Osteocyte (in vitro differentiated cells): ENCODE data around the gene ANKRD34A. TPM values are rescaled to one million over a fixed set of nuclear protein-coding genes. Genes with fewer than 3 reads are reported as not detected.

ENCODE experiments used
- DNase-seq: peaks from one replicate; pipeline ENCODE4 v3.0.0; 2021; ENCODE audit warnings: mixed read lengths; ENCODE audit not compliant: unreplicated experiment; ENCODE audit errors: extremely low spot score
- H3K27ac Mint-ChIP-seq: one replicate; pipeline ENCODE4 v1.8.0; 2021; ENCODE audit warnings: mild to moderate bottlenecking, mixed read lengths; ENCODE audit not compliant: unreplicated experiment
- H3K27me3 Mint-ChIP-seq: one replicate; pipeline ENCODE4 v1.8.0; 2021; ENCODE audit warnings: mixed read lengths; ENCODE audit not compliant: unreplicated experiment
- H3K36me3 Mint-ChIP-seq: one replicate; pipeline ENCODE4 v1.8.0; 2021; ENCODE audit warnings: mixed read lengths; ENCODE audit not compliant: unreplicated experiment
- H3K4me1 Mint-ChIP-seq: one replicate; pipeline ENCODE4 v1.8.0; 2021; ENCODE audit warnings: mixed read lengths; ENCODE audit not compliant: unreplicated experiment
- H3K4me3 Mint-ChIP-seq: one replicate; pipeline ENCODE4 v1.8.0; 2021; ENCODE audit warnings: mild to moderate bottlenecking, moderate library complexity, mixed read lengths; ENCODE audit not compliant: unreplicated experiment
- H3K9me3 Mint-ChIP-seq: one replicate; pipeline ENCODE4 v1.8.0; 2021; ENCODE audit warnings: mixed read lengths; ENCODE audit not compliant: unreplicated experiment
- CTCF ChIP-seq: fragments of 200-600 bp; sonication (generic); IDR thresholded peaks from 2 replicates; pipeline ENCODE4 v1.5.0; 2021; ENCODE audit warnings: antibody characterized with exemption, mild to moderate bottlenecking, moderate library complexity
- total RNA-seq: library from RNA; stranded (reverse); gene quantifications from 2 replicates; pipeline ENCODE4 v1.2.1, GENCODE V29; 2021

Gene ANKRD34A
- total RNA-seq, 1 donor from 2014 or later, result 1.1 TPM

GRCh38 chr1:145961109-145961424 is 3.3 kb downstream of the ANKRD34A start:
- Mint-ChIP-seq H3K9me3 (no peaks in the 10 kb centered on the region), H3K27me3 (no peaks in the 10 kb centered on the region), H3K4me1 (peaks cover 62% of the 10 kb centered on the region), H3K4me3 (peak overlapping the region; percentile 85), H3K36me3 (no peaks in the 10 kb centered on the region), H3K27ac (peak overlapping the region; percentile 94)
- no peak for DNase-seq
- no peak for TF ChIP-seq CTCF

DNA sequence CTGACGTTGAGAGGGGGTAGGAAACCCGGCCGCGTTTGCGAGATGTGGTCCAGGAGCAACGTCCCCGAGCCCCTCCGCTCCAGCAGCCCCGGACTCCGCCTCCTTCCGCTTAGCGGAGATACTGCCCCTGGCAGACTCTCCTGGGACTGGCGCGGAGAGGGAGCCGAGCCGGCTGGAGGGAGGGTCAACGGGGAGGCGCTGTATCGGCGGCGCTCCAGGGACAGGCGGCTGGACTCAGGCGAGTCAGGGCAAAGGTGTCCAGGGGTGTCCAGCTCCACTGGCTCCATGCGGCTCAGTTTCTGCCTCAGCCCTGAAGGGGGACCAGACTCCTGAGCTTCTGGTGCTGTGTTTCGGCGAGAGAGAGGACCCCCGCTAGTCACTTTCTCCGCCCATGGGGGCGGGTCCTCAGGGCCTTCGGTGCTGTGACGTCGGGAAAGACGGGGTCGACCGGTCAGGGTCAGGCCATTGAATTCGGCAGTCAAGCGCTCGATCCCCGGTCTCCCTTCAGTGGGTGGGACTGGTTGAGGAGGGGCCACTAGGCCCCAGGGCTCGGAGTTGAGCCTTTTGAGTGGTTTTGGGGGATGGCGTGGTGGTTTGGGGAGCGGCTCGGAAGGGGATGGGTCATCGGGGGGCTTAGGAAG is 3.8 kb downstream of the ANKRD34A start:
- TF ChIP-seq CTCF, result peak; percentile 20
- peaks cover 67% of the 10 kb centered on the region for H3K4me1 Mint-ChIP-seq
- H3K4me3 Mint-ChIP-seq, result peak overlapping the region; percentile 85
- no peaks in the 10 kb centered on the region for H3K27me3 Mint-ChIP-seq
- H3K36me3 Mint-ChIP-seq, result no peaks in the 10 kb centered on the region
- H3K9me3 Mint-ChIP-seq, result no peaks in the 10 kb centered on the region
- H3K27ac Mint-ChIP-seq, result peak overlapping the region; percentile 94
- peak; percentile 89 for DNase-seq

DNA sequence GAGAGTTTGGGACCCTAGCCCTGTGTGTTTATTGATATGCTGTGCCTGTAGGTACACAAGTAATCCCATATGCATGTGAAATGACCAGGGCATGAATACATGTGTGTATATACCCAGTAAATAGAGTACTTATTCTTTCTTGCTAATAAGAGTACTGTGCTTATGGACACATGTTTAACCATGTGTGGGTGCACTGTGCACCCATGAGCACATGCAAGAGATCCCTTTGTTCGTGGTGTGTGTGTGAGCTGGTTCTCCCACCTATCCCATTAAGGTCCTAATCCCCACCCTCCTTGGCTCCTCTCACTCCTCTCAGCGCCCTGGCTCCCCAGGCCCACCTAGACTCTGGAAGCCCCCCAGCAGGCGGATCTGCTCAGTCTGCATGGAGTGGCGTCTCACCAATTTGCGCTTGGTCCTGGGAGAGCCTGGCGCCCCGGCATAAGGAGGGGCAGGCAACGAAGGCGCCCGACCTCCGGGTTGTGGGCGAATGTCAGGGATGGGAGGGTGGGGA is 4.4 kb downstream of the ANKRD34A start:
- Mint-ChIP-seq H3K27me3 (no peaks in the 10 kb centered on the region), H3K4me3 (peak overlapping the region; percentile 85), H3K36me3 (no peaks in the 10 kb centered on the region), H3K27ac (peak overlapping the region; percentile 94), H3K4me1 (peaks cover 69% of the 10 kb centered on the region), H3K9me3 (no peaks in the 10 kb centered on the region)
- DNase-seq, result no peak
- TF ChIP-seq CTCF, result no peak

DNA sequence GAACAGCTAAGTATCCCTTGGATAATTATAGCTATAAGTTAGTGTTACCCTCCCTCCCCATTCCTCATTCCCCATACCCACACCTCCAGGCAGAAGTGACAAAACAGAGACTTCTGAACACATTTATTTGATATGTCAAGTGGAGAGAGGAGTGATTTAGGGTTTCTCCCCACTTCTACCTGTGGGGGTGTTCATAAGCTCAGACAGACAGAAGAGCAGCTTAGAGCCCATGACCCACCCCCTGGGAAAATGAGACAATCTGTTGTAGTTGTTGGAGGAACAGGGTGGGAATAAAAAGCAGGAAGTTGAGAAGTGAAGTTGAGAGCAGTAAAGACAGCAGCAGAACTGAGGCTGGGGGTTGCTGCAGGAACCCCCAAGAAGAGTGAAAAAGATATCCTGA is 5.0 kb downstream of the ANKRD34A start:
- Mint-ChIP-seq H3K4me3 (no peak overlapping the region), H3K9me3 (no peaks in the 10 kb centered on the region), H3K36me3 (no peaks in the 10 kb centered on the region), H3K27me3 (no peaks in the 10 kb centered on the region), H3K4me1 (peaks cover 71% of the 10 kb centered on the region), H3K27ac (no peak overlapping the region)
- DNase-seq, result no peak
- TF ChIP-seq CTCF, result no peak

DNA sequence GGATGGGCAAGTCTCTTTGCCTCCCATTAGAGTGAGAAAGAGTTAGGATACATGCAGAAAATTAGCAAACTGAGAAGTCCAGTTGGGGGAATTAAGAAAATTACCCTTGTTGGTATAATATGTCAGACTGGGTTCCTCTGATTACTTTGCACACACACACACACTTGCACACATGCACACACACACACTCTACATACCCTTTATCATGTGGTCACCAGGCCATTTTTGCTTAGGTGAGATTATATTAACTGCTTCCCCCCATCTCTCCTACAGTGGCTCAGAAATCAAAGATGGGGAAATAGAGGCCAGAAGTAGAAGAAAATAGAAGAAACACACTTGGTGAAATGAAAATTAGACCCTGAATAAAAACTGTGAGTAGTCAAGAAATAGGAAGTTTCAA is 5.6 kb downstream of the ANKRD34A start:
- H3K4me1 Mint-ChIP-seq, result peaks cover 70% of the 10 kb centered on the region
- H3K27ac Mint-ChIP-seq, result no peak overlapping the region
- no peak for TF ChIP-seq CTCF
- no peaks in the 10 kb centered on the region for H3K36me3 Mint-ChIP-seq
- H3K27me3 Mint-ChIP-seq, result no peaks in the 10 kb centered on the region
- DNase-seq, result no peak
- H3K9me3 Mint-ChIP-seq, result no peaks in the 10 kb centered on the region
- no peak overlapping the region for H3K4me3 Mint-ChIP-seq
